SK-N-SH (cell line): ENCODE data around the gene NCAN. TPM values are rescaled to one million over a fixed set of nuclear protein-coding genes. Genes with fewer than 3 reads are reported as not detected.

ENCODE experiments used
- CTCF ChIA-PET: fragments of 300-600, 350-600 bp; formaldehyde crosslinking; extraction: SDS; loops from one replicate; lab custom pipeline; 2021; lab: Yijun Ruan, JAX
- POLR2A ChIA-PET: fragments of 350-600 bp; sonication (Branson Sonifier 250); formaldehyde crosslinking; extraction: SDS; loops from one replicate; lab custom pipeline; 2020; ENCODE audit warnings: antibody characterized with exemption, inconsistent platforms; lab: Yijun Ruan, JAX
- DNase-seq: peaks from one replicate; pipeline ENCODE4 v3.0.0; 2012
- H2AFZ ChIP-seq: fragments of 200-600 bp; sonication (generic); 2 replicates; pipeline ENCODE4 v1.8.1; 2016; ENCODE audit warnings: antibody characterized with exemption, mild to moderate bottlenecking, low read depth
- H3F3A ChIP-seq: fragments of 200-600 bp; sonication (generic); replicated peaks from 2 replicates; pipeline ENCODE3; 2016; ENCODE audit warnings: antibody characterized with exemption, mild to moderate bottlenecking; ENCODE audit not compliant: insufficient read depth
- H3K27ac ChIP-seq, 2 experiments: fragments of 200-500 bp in 1 of 2; fragments of 200-600 bp in 1 of 2; sonication (Bioruptor generic) in 1 of 2; sonication (generic), shearing (Covaris generic) in 1 of 2; 2 replicates each; pipeline versions ENCODE4 v1.5.1 to v1.6.1; 2014 to 2016; ENCODE audit warnings: low read depth in 2 of 2, inconsistent platforms in 1 of 2, low read length in 1 of 2, mild to moderate bottlenecking in 1 of 2, mixed read lengths in 1 of 2
- H3K27me3 ChIP-seq: fragments of 200-600 bp; sonication (generic), shearing (Covaris generic); 2 replicates; pipeline ENCODE4 v1.6.1; 2016; ENCODE audit warnings: mixed run types; ENCODE audit not compliant: insufficient read depth
- H3K36me3 ChIP-seq, 2 experiments: fragments of 200-500 bp in 1 of 2; fragments of 200-600 bp in 1 of 2; sonication (Bioruptor generic) in 1 of 2; sonication (generic) in 1 of 2; replicated peaks in 1 of 2; 2 replicates each; pipeline versions ENCODE3 to v1.5.1; 2014 to 2016; ENCODE audit warnings: low read length in 1 of 2, mild to moderate bottlenecking in 1 of 2; ENCODE audit not compliant: insufficient read depth in 2 of 2, control insufficient read depth in 1 of 2
- H3K4me1 ChIP-seq, 2 experiments: fragments of 200-500 bp in 1 of 2; fragments of 200-600 bp in 1 of 2; sonication (Bioruptor generic) in 1 of 2; sonication (generic), shearing (Covaris generic) in 1 of 2; 2 replicates each; pipeline versions ENCODE4 v1.5.1 to v1.6.1; 2014 to 2016; ENCODE audit warnings: low read depth in 1 of 2, low read length in 1 of 2, mixed run types in 1 of 2; ENCODE audit not compliant: insufficient read depth in 2 of 2, control insufficient read depth in 1 of 2
- H3K4me2 ChIP-seq: fragments of 200-600 bp; sonication (generic), shearing (Covaris generic); 2 replicates; pipeline ENCODE4 v1.6.1; 2017; ENCODE audit warnings: mixed run types
- H3K4me3 ChIP-seq, 2 experiments: fragments of 200-500 bp in 1 of 2; fragments of 200-600 bp in 1 of 2; sonication (Bioruptor generic) in 1 of 2; sonication (generic), shearing (Covaris generic) in 1 of 2; 2 replicates each; pipeline versions ENCODE4 v1.5.1 to v1.8.1; 2014 to 2016; ENCODE audit warnings: low read depth in 2 of 2, inconsistent platforms in 1 of 2, low read length in 1 of 2, mild to moderate bottlenecking in 1 of 2, mixed read lengths in 1 of 2, moderate library complexity in 1 of 2
- H3K79me2 ChIP-seq: fragments of 200-600 bp; sonication (generic); 2 replicates; pipeline ENCODE4 v1.8.1; 2017; ENCODE audit warnings: mild to moderate bottlenecking; ENCODE audit not compliant: insufficient read depth
- H3K9ac ChIP-seq: fragments of 200-600 bp; sonication (generic); 2 replicates; pipeline ENCODE4 v1.6.1; 2017; ENCODE audit warnings: mixed run types
- H3K9me2 ChIP-seq: fragments of 200-600 bp; sonication (generic); 2 replicates; pipeline ENCODE4 v1.6.1; 2017; ENCODE audit warnings: mixed run types
- H3K9me3 ChIP-seq: fragments of 200-600 bp; sonication (generic); 2 replicates; pipeline ENCODE4 v1.6.1; 2017; ENCODE audit warnings: mixed run types, mild to moderate bottlenecking, moderate library complexity
- H4K20me1 ChIP-seq: fragments of 200-600 bp; sonication (generic); 2 replicates; pipeline ENCODE4 v1.6.1; 2017; ENCODE audit warnings: mild to moderate bottlenecking, mixed run types; ENCODE audit not compliant: insufficient read depth
- CTCF ChIP-seq: fragments of 200-600 bp; sonication (generic); IDR thresholded peaks from 2 replicates; pipeline ENCODE4 v1.6.1; 2017; ENCODE audit warnings: antibody characterized with exemption, mild to moderate bottlenecking, moderate library complexity
- EZH2phosphoT487 ChIP-seq: fragments of 200-600 bp; sonication (generic); IDR thresholded peaks from 2 replicates; pipeline ENCODE4 v1.6.1; 2017; ENCODE audit warnings: low read depth, mixed run types, mild to moderate bottlenecking, antibody characterized with exemption, moderate library complexity, borderline replicate concordance
- FOXM1 ChIP-seq: IDR thresholded peaks from 2 replicates; pipeline ENCODE4 v1.4.0; 2012; ENCODE audit warnings: low read depth, mild to moderate bottlenecking
- GABPA ChIP-seq: IDR thresholded peaks from 2 replicates; pipeline ENCODE4 v1.4.0; 2012; ENCODE audit warnings: low read depth, mild to moderate bottlenecking
- IRF3 ChIP-seq: fragments of 150-350 bp; IDR thresholded peaks from 2 replicates; pipeline ENCODE4 v1.6.1; 2016; ENCODE audit warnings: mild to moderate bottlenecking, low read depth, low read length
- JUND ChIP-seq: IDR thresholded peaks from 2 replicates; pipeline ENCODE4 v1.4.0; 2012
- MXI1 ChIP-seq: IDR thresholded peaks from 2 replicates; pipeline ENCODE4 v1.6.1; 2012; ENCODE audit warnings: mild to moderate bottlenecking, low read depth, low read length, improper control_type of control experiment
- POLR2AphosphoS5 ChIP-seq: IDR thresholded peaks from 2 replicates; pipeline ENCODE4 v1.6.1; 2012; ENCODE audit warnings: low read depth, low read length
- RAD21 ChIP-seq: IDR thresholded peaks from 2 replicates; pipeline ENCODE4 v1.6.1; 2012; ENCODE audit warnings: mild to moderate bottlenecking, low read length
- RCOR1 ChIP-seq: fragments of 150-350 bp; IDR thresholded peaks from 2 replicates; pipeline ENCODE4 v1.6.1; 2017; ENCODE audit warnings: antibody characterized with exemption, low read length
- REST ChIP-seq: IDR thresholded peaks from 2 replicates; pipeline ENCODE4 v1.6.1; 2012; ENCODE audit warnings: mild to moderate bottlenecking, low read depth, low read length, moderate library complexity
- RXRA ChIP-seq: IDR thresholded peaks from 2 replicates; pipeline ENCODE4 v1.4.0; 2012; ENCODE audit warnings: low read depth, mild to moderate bottlenecking, borderline replicate concordance
- SIN3A ChIP-seq: IDR thresholded peaks from 2 replicates; pipeline ENCODE4 v1.6.1; 2012; ENCODE audit warnings: low read depth, mild to moderate bottlenecking, low read length, moderate library complexity, borderline replicate concordance
- SMC3 ChIP-seq: IDR thresholded peaks from 2 replicates; pipeline ENCODE4 v1.6.1; 2012; ENCODE audit warnings: low read depth, low read length, improper control_type of control experiment
- TCF12 ChIP-seq: IDR thresholded peaks from 2 replicates; pipeline ENCODE4 v1.4.0; 2012
- TEAD4 ChIP-seq: IDR thresholded peaks from 2 replicates; pipeline ENCODE4 v1.4.0; 2012; ENCODE audit warnings: mild to moderate bottlenecking, borderline replicate concordance; ENCODE audit not compliant: insufficient read depth
- YY1 ChIP-seq: IDR thresholded peaks from 2 replicates; pipeline ENCODE4 v1.4.0; 2012; ENCODE audit warnings: low read depth, mild to moderate bottlenecking
- ZBTB33 ChIP-seq: IDR thresholded peaks from 2 replicates; pipeline ENCODE4 v1.4.0; 2012; ENCODE audit warnings: low read depth, borderline replicate concordance
- WGBS: methylation state at CpG from one replicate; pipeline ENCODE4 v1.1.6; 2017; ENCODE audit warnings: low lambda C conversion rate; 5-methylcytosine and 5-hydroxymethylcytosine counted together
- polyA plus RNA-seq, 3 experiments: library from polyadenylated mRNA; depleted of rRNA; stranded (reverse); fragments of >200 nt; gene quantifications; 2 replicates each; pipeline ENCODE4 v1.2.3, GENCODE V29; 2012

NCAN gene
- polyA plus RNA-seq, 1 of the 3 experiments (the other 2 are of a cell fraction), result 0.03 TPM

GRCh38 chr19:19279062-19279612 lies 67.4 kb downstream of the NCAN start (continued):
- TF ChIP-seq ZBTB33 (no peak), RCOR1 (no peak)
- TF ChIP-seq, all 33 proteins: peak for 0

GRCh38 chr19:19279853-19280252 lies 68.1 kb downstream of the NCAN start:
- TF ChIP-seq TEAD4, result no peak
- no peak for TF ChIP-seq CTCF
- no peak for TF ChIP-seq EZH2phosphoT487
- no peak for TF ChIP-seq SIN3A
- TF ChIP-seq GABPA, result no peak
- no peak for TF ChIP-seq FOXM1
- TF ChIP-seq REST, result no peak
- TF ChIP-seq SMC3, result no peak
- TF ChIP-seq YY1, result no peak
- no peak for TF ChIP-seq MXI1
- TF ChIP-seq POLR2AphosphoS5, result no peak
- no peak for TF ChIP-seq RAD21
- TF ChIP-seq IRF3, result no peak
- no peak for TF ChIP-seq RXRA
- no peak for TF ChIP-seq JUND
- no peak for TF ChIP-seq TCF12
- Histone ChIP-seq H3K36me3 (peaks cover 5 to 69% of the 10 kb centered on the region in 2 experiments), H4K20me1 (no peaks in the 10 kb centered on the region), H3K27ac (no peak overlapping the region), H3K79me2 (no peaks in the 10 kb centered on the region), H3K4me1 (peaks cover 0 to 12% of the 10 kb centered on the region in 2 experiments; a peak in 1 of 4 replicates), H3K9me3 (no peaks in the 10 kb centered on the region), H3K4me2 (no peak overlapping the region), H3K4me3 (no peak overlapping the region), H2AFZ (no peak overlapping the region), H3F3A (no peaks in the 10 kb centered on the region), H3K9me2 (no peaks in the 10 kb centered on the region), H3K9ac (no peak overlapping the region), H3K27me3 (no peaks in the 10 kb centered on the region)
- ChIA-PET CTCF (no interaction called here), POLR2A (no interaction called here)
- WGBS, result 92% methylated on average over 13 of the region's 16 CpGs
- no peak for DNase-seq
